Effector memory CD4-positive, alpha-beta T cell (primary cell): ENCODE measurements around the gene TSPAN9.

Experiments used
- DNase-seq, 3 donors: peaks; one replicate each; pipeline ENCODE4 v3.0.0-alpha.2; 2020
- H3K27ac ChIP-seq: 2 replicates; pipeline ENCODE4 v1.7.0; 2013; ENCODE audit warnings: mild to moderate bottlenecking, low read length, moderate library complexity; ENCODE audit not compliant: insufficient read depth, poor library complexity, severe bottlenecking
- H3K27me3 ChIP-seq: replicated peaks from 2 replicates; pipeline ENCODE4 v1.7.0; 2013; ENCODE audit warnings: mild to moderate bottlenecking, low read length; ENCODE audit not compliant: insufficient read depth, control insufficient read depth, poor library complexity, severe bottlenecking
- H3K36me3 ChIP-seq: 2 replicates; pipeline ENCODE4 v1.7.0; 2013; ENCODE audit warnings: mild to moderate bottlenecking, low read length, moderate library complexity; ENCODE audit not compliant: control insufficient read depth, insufficient read depth
- H3K4me1 ChIP-seq: 2 replicates; pipeline ENCODE4 v1.7.0; 2013; ENCODE audit warnings: low read length, mild to moderate bottlenecking; ENCODE audit not compliant: control insufficient read depth, insufficient read depth, poor library complexity, severe bottlenecking
- H3K4me3 ChIP-seq: 2 replicates; pipeline ENCODE4 v1.7.0; 2013; ENCODE audit warnings: low read length, low read depth, mild to moderate bottlenecking; ENCODE audit not compliant: insufficient read depth, poor library complexity, severe bottlenecking
- H3K9me3 ChIP-seq: 2 replicates; pipeline ENCODE4 v1.7.0; 2013; ENCODE audit warnings: mild to moderate bottlenecking, low read length, moderate library complexity; ENCODE audit not compliant: control insufficient read depth

TSPAN9 gene

GRCh38 chr12:3231399-3231876 lies 154.3 kb downstream of the TSPAN9 start:
- Histone ChIP-seq H3K4me1 (no peaks in the 10 kb centered on the region), H3K36me3 (no peaks in the 10 kb centered on the region), H3K27me3 (no peaks in the 10 kb centered on the region), H3K9me3 (no peaks in the 10 kb centered on the region), H3K27ac (no peak overlapping the region), H3K4me3 (no peak overlapping the region)
- no peak for DNase-seq

- Histone ChIP-seq H3K4me3 (no peak overlapping the region), H3K4me1 (no peaks in the 10 kb centered on the region), H3K27me3 (no peaks in the 10 kb centered on the region), H3K9me3 (no peaks in the 10 kb centered on the region), H3K36me3 (no peaks in the 10 kb centered on the region), H3K27ac (no peak overlapping the region)
- no peak for DNase-seq
Observed at GRCh38 chr12:3233797-3234196, 156.6 kb downstream of the TSPAN9 start.

- Histone ChIP-seq H3K4me3 (no peak overlapping the region), H3K9me3 (no peaks in the 10 kb centered on the region), H3K36me3 (no peaks in the 10 kb centered on the region), H3K27me3 (no peaks in the 10 kb centered on the region), H3K27ac (no peak overlapping the region), H3K4me1 (no peaks in the 10 kb centered on the region)
- DNase-seq, result no peak
Observed at GRCh38 chr12:3236345-3237187, 159.4 kb downstream of the TSPAN9 start.

- Histone ChIP-seq H3K36me3 (no peaks in the 10 kb centered on the region), H3K9me3 (no peaks in the 10 kb centered on the region), H3K4me3 (no peak overlapping the region), H3K27ac (no peak overlapping the region), H3K4me1 (no peaks in the 10 kb centered on the region), H3K27me3 (no peaks in the 10 kb centered on the region)
- DNase-seq, result no peak
Observed at GRCh38 chr12:3238196-3238595, 161.0 kb downstream of the TSPAN9 start.

GRCh38 chr12:3241621-3242020 lies 164.4 kb downstream of the TSPAN9 start:
- Histone ChIP-seq H3K27ac (no peak overlapping the region), H3K27me3 (no peaks in the 10 kb centered on the region), H3K4me3 (no peak overlapping the region), H3K36me3 (no peaks in the 10 kb centered on the region), H3K9me3 (no peaks in the 10 kb centered on the region), H3K4me1 (no peaks in the 10 kb centered on the region)
- DNase-seq, result no peak

- no peaks in the 10 kb centered on the region for H3K4me1 ChIP-seq
- H3K9me3 ChIP-seq, result no peaks in the 10 kb centered on the region
- no peak overlapping the region for H3K27ac ChIP-seq
- H3K36me3 ChIP-seq, result no peaks in the 10 kb centered on the region
- H3K27me3 ChIP-seq, result no peaks in the 10 kb centered on the region
- no peak for DNase-seq
- no peak overlapping the region for H3K4me3 ChIP-seq
Observed at GRCh38 chr12:3242199-3242863, 165.2 kb downstream of the TSPAN9 start.

- Histone ChIP-seq H3K27ac (no peak overlapping the region), H3K4me1 (no peaks in the 10 kb centered on the region), H3K4me3 (no peak overlapping the region), H3K27me3 (no peaks in the 10 kb centered on the region), H3K9me3 (no peaks in the 10 kb centered on the region), H3K36me3 (no peaks in the 10 kb centered on the region)
- DNase-seq, result no peak
Observed at GRCh38 chr12:3243376-3244084, 166.4 kb downstream of the TSPAN9 start.

- Histone ChIP-seq H3K36me3 (no peaks in the 10 kb centered on the region), H3K4me3 (no peak overlapping the region), H3K4me1 (no peaks in the 10 kb centered on the region), H3K27me3 (no peaks in the 10 kb centered on the region), H3K27ac (no peak overlapping the region), H3K9me3 (no peaks in the 10 kb centered on the region)
- no peak for DNase-seq
Observed at GRCh38 chr12:3244219-3244750, 167.1 kb downstream of the TSPAN9 start.

- H3K4me1 ChIP-seq, result no peaks in the 10 kb centered on the region
- no peaks in the 10 kb centered on the region for H3K36me3 ChIP-seq
- H3K9me3 ChIP-seq, result no peaks in the 10 kb centered on the region
- H3K27me3 ChIP-seq, result no peaks in the 10 kb centered on the region
- H3K27ac ChIP-seq, result no peak overlapping the region
- DNase-seq, result no peak
- H3K4me3 ChIP-seq, result no peak overlapping the region
Observed at GRCh38 chr12:3246253-3246652, 169.1 kb downstream of the TSPAN9 start.
